ENCODE data around the gene CDYL2.

CDYL2 gene

DNA sequence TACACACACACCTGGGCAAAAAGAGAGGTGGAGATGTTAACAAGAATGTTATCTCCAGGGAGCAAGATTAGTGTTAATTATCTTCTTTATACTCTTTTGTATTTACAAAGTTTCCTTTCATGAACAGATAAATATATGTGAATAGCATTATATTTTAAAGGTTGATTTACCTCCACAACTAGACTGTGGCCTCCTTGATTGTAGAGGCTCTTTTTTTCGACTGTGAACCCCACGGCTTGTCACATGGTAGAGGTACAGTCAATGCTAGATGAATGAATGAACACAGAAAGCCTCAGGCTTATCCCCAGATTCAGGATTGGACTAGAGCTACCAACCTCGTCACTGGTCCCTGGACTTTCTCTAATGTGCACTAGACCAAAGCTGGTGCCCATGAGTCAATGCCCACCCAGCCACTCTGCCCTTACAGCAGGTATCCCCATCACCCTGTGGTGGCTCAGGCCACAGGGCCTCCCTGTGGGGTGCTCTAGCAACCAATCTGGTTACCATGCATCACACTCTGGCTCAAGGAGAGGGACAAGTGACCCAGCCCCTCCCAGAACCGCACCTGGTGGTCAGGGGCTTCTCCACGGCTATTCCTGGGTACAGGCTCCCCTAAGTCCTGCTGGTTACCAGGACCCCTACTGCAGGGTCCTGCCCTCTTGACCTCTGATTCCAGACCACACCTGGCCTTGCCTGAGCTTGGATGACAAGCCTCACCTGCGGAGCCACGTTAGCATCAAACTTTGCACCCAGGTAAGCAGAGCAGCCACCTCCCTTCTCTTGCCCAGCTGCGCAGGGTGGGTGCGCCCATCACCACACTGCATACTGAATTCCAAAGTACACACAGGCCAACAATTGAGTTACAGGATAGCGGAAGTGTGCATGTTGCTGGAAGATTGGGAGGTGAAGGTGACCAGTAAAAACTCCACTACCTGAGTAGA, 101.0 kb downstream of the CDYL2 start:
- DNase-seq = no peak

DNA sequence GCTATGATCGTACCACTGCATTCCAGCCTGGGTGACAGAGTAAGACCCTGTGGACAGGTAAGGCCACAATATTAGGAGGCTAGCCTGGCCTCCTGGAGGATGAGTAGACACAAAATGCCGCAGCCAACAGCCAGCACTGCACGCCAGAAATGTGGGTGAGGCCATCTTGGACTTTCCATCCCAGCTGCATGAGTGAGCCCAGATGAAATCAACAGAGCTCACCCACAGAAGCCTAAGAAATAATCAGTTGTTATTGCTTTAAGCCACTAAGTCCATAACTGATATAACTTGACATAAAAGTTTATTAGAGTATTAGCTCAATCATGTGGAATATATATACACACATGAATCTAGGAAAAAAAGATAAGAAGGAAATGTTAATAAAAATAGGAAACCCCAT, 101.7 kb downstream of the CDYL2 start:
- DNase-seq = no peak

DNA sequence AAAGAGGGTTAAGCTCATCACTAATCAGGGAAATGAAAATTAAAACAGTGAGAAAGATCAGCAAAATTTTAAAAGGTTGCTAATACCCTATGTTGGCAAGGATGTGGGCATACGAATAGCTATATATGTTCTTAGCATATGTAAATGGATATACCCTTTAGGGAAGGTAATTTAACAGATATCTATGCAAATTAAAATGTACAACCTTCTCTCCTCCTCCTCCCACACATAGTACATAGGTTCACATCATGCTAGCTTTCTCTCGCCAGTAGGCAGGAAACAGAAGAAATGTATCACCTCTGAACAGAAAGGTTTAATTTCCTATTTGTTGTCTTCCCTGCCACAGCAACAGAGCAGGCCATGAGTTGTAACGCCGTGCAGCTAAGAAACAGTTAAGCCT, 103.8 kb downstream of the CDYL2 start:
- no peak for DNase-seq

DNA sequence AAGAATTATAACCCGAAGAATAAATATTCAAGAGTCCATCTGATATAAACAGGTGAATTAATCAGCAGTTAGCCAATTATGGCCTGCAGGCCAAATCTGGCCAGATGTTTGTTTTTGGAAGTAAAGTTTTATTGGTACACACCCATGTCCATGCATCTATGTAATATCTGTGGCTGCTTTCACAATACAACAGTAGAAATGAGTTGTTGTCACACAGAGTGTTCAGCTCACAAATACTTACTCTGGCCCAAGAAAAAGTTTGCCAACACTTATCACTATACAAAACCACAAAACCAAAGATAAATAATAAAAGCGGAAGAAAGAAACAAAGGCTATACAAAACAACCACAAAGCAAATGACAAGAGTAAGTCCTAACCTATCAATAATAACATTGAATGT, 109.4 kb downstream of the CDYL2 start:
- no peak for DNase-seq

DNA sequence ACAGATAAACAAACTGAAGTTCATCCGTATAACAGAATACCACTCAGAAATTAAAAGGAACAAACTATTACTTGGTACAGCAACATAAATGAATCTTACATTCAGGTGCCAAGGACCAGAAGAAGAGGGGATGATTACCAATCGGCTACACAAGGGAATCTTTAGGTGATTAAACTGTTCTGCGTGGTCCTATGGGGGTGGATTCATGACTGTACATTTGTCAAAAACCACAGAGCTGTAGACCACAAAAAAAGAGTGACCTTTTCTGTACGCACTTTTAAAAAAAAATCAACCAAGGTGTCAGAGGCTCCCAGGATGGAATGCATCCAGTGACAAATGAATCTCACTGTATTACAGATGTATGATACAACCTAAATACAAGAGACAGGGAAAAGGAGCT, 110.8 kb downstream of the CDYL2 start:
- DNase-seq = no peak

DNA sequence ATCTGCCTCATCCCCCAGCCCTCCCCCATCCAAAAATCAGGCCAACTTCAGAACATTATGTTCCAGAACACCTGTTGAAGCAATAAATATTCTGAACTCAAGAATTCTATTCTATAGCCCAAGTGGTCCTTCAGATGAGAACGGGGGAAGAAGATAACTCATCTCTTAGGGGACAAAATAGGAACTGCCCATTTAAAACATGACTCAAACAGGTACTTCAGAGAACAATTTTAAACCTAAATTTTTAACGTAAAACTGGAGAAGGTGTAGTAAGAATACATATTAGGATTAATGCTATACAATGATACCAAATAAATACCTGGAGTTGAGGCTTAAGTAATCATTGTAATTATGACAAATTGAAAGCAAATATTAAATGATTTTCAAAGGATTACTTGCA, 112.1 kb downstream of the CDYL2 start:
- no peak for DNase-seq

DNA sequence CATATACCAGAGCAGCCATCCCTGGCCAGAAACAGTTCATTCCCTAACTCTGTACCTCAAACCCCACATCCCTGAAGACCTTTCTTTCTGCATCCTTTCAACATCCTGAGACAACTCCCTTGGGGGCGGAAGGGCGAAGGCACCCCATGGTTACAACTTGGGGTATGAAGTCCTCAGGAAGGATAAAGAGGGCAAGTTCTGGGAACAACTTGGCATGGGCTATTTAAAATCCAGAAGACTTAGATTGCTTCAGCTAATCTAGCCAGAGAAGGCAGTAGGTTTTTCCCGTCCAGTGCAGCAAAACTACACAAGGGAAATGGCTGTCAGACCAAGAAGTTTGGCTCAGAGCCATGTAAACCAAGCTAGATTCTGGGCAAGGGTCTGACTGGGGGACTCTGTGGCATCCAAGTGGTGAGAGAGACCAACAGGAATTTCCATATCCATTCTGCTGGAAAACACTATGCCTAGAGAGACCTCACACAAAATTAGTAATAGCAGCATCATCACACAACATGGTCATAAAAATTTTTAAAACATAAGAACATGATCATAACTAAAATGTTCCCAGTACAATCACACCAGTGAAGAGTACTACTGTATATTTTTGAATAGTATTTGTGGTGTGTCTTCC, 113.2 kb downstream of the CDYL2 start:
- DNase-seq = no peak

DNA sequence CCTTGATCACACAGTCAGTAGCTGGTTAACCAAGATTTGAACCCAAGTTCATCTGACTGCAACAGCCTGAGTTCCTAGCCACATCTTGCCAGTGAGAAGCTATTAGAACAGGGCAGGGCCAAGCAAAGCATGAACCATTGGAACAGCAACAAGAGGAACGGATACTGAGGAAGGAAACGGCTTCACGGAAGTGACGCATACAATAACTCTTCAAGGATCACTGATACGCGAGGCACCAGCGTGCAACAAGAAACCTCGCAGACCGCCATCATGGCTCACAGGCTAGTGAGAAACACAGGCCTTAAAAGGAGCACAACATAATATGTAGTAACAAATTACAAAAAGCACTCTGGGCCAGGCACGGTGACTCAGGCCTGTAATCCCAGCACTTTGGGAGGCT, 114.9 kb downstream of the CDYL2 start:
- DNase-seq = no peak

DNA sequence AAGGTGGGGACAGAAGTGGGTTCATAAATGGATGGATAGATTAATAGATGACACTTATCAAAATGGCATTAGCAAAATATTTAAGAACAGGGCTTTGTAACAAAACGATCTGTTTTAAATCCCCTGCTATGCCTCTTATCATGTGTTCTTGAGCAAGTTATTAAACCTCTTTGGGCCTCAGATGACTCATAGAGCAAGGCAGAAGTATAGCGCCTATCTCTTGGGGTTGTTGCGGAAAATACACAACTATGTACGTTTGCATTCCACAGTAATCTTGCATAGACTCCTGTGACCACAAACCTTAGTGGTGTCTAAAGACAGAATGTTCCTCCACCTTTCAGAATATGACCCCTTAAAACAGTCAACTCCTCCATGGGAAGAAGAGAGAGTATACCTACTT, 116.8 kb downstream of the CDYL2 start:
- DNase-seq = no peak

DNA sequence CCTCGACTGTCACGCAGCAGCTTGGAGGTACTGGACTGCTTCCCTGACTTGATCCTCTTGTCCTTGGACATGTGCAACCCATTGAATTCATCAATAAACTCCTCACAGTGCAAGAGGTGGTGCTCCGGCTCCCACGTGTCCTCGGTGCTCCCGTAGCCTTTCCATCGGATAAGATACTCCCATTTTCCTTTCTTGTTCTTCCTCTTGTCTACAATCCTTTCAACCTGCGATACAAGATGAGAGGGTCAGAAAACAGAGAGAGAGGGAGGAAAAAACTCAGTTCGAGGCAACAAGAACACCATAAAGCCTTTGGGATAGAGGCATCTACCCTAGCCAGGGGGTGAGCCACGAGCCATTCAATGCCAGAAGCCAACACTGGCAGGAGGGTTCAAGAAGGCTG, 119.5 kb downstream of the CDYL2 start:
- no peak for DNase-seq

DNA sequence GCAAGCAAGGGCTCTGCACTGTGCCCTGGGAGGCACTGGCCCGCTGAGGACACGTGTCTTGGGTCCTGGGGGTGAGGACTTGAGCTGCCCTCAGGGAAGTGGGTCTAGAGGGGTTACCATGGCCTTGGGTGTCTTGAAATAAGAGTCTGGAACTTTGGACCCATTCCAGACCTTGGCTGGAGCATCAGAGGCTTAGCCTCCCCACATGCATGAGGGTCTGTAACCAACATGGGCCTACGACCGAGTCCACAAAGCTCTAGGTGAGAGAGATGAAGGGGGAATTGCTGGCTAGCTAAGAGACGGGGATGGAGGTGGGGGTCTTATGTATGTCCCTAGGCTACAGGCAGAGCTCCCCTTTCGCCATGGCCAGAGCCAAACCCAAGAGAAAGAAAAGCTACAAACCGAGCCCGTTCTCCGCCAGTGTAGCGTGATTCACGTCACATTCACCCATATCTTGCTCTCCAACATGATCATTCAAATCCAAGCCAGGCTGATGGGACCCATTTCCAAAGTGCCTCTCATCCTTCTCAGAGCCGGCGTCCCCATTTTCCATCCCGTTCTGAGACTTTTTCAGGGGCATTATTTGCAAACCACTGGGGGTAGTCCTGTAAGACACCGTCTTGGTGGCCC, 120.1 kb downstream of the CDYL2 start:
- DNase-seq = no peak

DNA sequence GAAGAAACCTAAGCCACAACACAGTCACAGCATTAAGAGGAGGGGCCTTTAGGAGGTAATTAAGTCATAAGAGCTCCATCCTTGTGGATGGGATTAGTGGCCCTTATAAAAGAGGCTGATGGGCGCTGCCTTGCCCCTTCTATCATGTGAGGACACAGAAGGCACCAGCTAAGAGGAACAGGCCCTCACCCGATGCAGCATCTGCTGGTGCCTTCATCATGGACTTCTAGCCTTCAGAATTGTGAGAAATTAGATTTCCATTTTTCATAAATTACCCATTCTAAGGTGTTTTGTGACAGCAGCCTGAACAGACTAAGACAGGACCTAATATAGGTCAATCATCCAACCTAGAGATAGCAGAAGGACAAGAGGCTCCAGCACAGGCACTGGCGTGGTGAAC, 120.8 kb downstream of the CDYL2 start:
- no peak for DNase-seq

DNA sequence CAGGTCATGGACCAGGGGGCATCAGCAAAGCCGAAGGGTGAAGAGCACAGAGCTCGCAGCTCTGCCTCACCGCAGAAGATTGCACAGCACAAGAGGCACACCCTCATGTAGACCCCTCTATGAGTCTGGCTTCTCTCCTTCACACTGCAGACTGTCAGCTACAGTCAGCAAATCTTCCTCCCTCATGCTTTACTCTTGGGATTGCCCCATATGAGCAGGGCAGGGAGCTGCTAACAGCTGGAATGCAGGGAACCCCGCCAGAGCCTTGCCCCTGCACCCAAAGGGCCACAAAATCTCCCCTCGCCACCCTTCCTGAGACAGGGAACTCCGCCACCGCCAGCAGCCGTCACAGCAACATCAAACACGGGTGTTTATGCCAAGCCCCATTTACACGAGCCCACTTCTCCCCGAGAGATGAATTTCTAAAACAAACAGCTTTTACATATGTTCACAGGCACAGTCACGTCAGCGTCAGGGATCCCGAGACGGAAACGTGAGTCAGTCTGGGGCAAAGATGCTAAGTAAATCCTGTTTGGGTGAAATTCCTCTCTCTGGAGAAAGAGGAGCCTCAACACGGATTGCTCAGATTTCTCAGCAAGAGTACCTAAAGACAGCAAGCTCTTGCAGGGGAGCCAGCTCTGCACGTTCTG, 121.9 kb downstream of the CDYL2 start:
- DNase-seq = no peak

DNA sequence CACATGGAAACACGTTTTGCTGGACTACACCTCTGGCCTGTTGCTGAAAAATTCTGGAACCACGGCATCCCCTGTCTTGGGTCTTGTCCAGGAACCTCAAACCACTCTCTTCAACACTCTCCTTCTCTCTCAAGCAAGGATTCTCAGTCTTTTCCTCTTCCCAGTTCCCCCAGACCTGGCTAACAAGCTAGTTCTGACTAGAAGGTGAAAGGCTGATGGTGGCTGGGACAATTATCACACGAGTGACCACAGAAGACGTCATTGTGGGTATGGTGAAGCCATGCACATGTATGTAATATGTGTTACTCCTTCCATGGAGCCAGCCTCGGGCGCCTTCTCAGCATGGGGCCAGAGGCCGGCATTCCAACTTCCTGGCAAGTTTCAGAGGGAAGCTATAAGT, 123.0 kb downstream of the CDYL2 start:
- no peak for DNase-seq

DNA sequence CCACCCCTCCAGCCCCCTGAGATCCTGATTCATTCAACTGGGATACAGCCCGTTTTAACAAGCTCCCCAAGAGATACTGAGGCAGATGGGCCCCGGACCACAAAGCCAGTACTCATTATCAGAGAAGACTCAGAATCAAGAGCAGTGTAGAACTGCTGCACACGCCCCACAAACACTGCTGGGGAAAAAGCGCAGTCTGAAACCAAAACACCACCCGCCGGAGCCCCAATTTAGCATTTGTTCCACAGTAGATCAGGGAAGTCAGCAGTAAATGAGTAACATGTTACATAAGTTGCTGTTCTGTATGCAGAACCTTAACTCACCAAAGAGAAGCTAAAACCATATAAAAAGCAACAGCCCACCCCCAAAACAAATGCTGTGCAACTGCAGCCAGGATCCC, 123.6 kb downstream of the CDYL2 start:
- no peak for DNase-seq

DNA sequence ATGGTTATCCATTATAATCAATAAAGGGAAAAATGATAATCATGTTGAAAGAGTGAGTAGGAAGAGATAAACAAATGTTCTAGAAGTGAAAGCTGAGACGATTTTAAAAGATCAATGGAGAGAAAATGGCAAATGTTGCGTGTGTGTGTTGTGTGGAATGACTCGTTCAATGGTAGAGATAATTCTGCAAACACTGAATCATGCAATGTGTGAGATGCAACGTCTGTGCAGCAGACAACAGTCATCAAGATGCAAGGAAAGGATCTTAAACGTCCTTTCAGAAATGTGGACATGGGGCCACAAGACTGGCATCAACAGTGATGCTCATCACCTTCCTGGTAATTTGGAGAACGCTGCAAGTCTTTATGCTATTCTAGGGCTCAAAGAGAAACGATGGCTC, 124.4 kb downstream of the CDYL2 start:
- DNase-seq = no peak

DNA sequence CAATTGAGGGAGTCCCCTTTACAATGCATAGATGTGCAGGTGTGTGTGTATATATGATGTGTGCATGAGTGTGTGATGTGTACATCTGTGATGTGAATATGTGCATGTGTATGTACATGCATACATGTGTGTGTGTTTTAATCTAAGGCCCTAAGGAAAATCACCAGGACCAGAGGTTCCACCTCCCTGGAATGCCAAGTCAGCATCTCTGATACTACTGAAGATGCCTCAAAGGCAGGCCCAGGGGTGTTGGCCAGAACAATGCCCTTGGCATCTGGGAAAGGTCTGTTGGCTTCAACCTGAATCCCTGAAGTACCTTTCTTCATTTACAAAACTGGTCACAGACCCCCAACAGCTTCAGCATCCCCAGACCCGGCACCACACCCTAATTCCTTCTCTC, 129.5 kb downstream of the CDYL2 start:
- no peak for DNase-seq

DNA sequence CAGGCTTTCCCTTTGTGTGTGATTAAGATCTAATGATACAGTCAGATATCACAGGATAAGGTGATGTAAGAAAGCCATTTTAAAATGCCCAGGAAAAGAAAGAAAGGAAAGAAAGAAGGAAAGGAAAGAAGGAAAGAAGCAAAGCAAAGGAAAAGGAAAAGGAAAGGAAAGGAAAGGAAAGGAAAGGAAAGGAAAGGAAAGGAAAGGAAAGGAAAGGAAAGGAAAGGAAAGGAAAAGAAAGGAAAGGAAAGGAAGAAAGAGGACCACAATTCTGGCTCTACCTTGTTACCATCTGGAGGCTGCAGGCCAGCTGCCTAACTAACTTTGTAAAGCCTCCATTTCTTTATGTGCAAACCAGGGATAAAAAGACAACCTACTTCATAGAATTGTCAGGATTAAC, 132.0 kb downstream of the CDYL2 start:
- no peak for DNase-seq

DNA sequence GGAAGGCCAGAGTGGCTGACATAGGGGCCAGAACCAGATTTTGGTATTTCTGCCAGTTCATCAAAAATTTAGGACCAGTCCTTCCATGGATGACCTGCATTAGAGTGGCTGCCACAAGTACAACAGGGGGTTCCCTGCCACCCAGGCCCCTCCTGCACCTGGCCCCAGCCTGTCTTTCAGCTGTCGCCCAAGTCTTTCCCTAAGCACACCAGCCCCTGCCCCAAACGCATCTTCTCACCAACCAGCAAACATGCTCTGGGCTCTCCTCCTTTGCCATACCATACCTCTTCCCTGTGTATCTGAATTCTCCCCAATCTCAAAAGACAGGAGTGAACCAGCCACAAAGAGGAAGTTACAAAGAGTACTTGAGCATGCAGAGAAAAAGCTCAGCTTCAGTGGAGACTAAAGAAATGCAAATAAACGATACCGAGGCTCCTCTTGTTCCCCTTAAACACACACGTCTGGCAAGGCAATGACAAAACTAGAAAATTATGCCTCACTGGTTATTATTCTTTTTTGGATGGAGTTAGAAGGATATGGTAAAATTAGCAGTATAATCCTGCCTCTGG, 133.0 kb downstream of the CDYL2 start:
- DNase-seq = no peak

DNA sequence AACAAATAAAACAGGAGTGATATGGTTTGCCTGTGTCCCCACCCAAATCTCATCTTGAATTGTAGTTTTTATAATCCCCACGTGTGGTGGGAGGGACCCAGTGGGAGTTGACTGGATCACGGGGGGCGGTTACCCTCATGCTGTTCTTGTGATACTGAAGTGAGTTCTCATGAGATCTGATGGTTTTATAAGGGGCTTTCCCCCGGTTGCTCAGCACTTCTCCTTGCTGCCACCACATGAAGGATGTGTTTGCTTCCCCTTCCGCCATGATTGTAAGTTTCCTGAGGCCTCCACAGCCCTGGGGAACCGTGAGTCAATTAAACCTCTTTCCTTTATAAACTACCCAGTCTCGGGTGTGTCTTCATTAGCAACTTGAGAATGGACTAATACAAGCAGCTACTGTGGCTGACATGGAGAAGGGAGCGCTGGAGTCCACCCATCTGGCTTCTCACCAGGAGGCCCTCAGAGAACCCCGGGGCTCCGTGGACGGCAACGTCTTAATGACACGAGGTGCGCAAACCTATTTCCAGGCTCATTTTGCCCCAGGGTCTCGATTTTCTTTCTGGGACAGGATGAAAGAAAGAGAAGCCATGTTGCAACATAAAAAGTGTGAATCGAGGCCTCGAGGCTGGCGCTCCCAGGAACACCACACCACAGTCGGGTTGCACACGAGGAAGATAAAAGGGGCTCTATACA, 134.1 kb downstream of the CDYL2 start:
- peak; percentile 13 for DNase-seq

DNA sequence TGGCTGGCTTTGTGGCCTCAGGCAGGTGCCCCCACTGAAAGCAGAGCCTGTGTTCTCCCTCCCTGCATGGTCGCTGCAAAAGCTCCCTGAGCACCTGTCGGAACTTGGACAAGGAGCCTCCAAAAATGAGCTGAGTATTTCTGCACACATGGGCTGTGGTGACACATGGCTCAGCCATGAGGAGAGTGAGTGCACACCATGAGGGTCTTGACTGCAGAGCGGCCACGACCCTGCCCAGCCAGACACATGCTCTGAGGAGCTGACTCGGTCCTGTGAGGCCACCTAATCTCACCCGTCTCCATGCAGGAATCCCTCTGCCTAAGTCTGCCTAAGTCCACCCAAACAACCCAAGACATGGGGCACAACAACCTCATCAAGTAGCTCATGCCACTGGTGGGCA, 134.7 kb downstream of the CDYL2 start:
- DNase-seq = no peak

DNA sequence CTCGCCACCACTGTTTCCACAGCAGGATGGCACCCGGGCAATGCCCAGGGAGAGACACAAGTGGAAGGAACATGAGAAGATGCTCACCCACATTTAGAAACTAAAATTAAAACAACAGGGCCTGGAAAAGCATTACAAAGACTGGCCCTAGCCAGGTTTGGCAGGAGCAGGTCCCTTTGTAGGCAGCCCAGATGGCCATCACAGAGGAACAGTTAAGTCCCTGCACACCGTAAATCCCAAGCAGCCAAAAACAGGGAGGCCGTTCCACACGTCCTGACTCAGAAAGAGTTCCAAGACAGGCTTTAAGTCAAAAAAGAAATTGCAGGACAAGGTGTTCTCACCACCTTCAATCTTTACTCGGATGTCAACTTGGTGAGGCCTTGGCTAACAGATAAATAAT, 136.5 kb downstream of the CDYL2 start:
- no peak for DNase-seq

DNA sequence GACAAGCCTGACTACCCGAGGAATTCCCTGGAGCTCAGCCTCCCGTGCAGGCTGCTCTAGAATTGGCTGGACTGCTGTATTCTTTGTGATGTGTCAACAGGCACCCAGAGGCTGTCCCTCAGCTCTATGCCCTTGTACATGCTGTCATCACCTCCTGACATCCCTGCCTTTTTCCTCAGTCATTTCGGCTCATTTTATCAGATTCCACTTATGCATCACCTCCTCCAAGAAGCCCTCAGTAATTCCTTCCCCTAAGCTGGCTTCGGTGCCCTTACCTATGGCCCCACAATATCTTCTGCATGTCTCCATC, 137.2 kb downstream of the CDYL2 start:
- no peak for DNase-seq
